Liver (tissue), 9 donors: ENCODE results near the gene MISFA. TPM values are rescaled to one million over a fixed set of nuclear protein-coding genes. Genes with fewer than 3 reads are reported as not detected.
"Not testable (repeated sequence)": the region's sequence is repeated elsewhere in the genome, so short reads cannot be mapped to it uniquely, and the experiment has no call there.

Source experiments
- DNase-seq: peaks from one replicate; pipeline ENCODE4 v3.0.0-alpha.2; 2017; ENCODE audit warnings: low spot score
- H3K27ac ChIP-seq, 2 donors: one replicate each; pipeline ENCODE4 v1.7.0; 2013; ENCODE audit warnings: inconsistent platforms in 2 of 2, low read length in 2 of 2, control low read depth in 1 of 2, low read depth in 1 of 2, mild to moderate bottlenecking in 1 of 2
- H3K27me3 ChIP-seq, 4 donors: one replicate each; pipeline versions ENCODE4 v1.6.1 to v1.7.0; 2013; ENCODE audit warnings: low read length in 3 of 4, inconsistent platforms in 1 of 4, mild to moderate bottlenecking in 1 of 4, moderate library complexity in 1 of 4; ENCODE audit not compliant: control insufficient read depth in 4 of 4, insufficient read depth in 4 of 4
- H3K36me3 ChIP-seq, 4 donors: one replicate each; pipeline versions ENCODE4 v1.6.1 to v1.7.0; 2013; ENCODE audit warnings: low read length in 3 of 4, mild to moderate bottlenecking in 3 of 4, low read depth in 1 of 4, moderate library complexity in 1 of 4; ENCODE audit not compliant: control insufficient read depth in 4 of 4, insufficient read depth in 3 of 4
- H3K4me1 ChIP-seq, 4 donors: one replicate each; pipeline versions ENCODE4 v1.6.1 to v1.7.0; 2013; ENCODE audit warnings: low read length in 3 of 4, mild to moderate bottlenecking in 3 of 4, moderate library complexity in 1 of 4; ENCODE audit not compliant: control insufficient read depth in 4 of 4, insufficient read depth in 4 of 4
- H3K4me3 ChIP-seq, 3 donors: one replicate each; pipeline versions ENCODE4 v1.6.1 to v1.7.0; 2013; ENCODE audit warnings: low read length in 3 of 3, control low read depth in 1 of 3, low read depth in 1 of 3, mild to moderate bottlenecking in 1 of 3
- H3K9ac ChIP-seq, 2 donors: one replicate each; pipeline ENCODE4 v1.7.0; 2013; ENCODE audit warnings: low read length in 2 of 2, mild to moderate bottlenecking in 2 of 2, moderate library complexity in 2 of 2, control low read depth in 1 of 2, low read depth in 1 of 2
- H3K9me3 ChIP-seq, 4 donors: one replicate each; pipeline versions ENCODE4 v1.6.1 to v1.7.0; 2013; ENCODE audit warnings: low read length in 3 of 4; ENCODE audit not compliant: control insufficient read depth in 4 of 4
- EGR1 ChIP-seq, 2 donors: IDR thresholded peaks; 2 replicates each; pipeline ENCODE4 v1.6.1; 2016 to 2018; ENCODE audit warnings: antibody characterized with exemption in 2 of 2, low read depth in 2 of 2
- FOXA1 ChIP-seq: IDR thresholded peaks from 2 replicates; pipeline ENCODE4 v1.6.1; 2016; ENCODE audit warnings: antibody characterized with exemption
- FOXA2 ChIP-seq: IDR thresholded peaks from 2 replicates; pipeline ENCODE4 v1.6.1; 2016; ENCODE audit warnings: antibody characterized with exemption
- GABPA ChIP-seq, 2 donors: IDR thresholded peaks in 1 of 2; conservative IDR thresholded peaks in 1 of 2; 2 replicates each; pipeline ENCODE4 v1.6.1; 2016; ENCODE audit warnings: antibody characterized with exemption in 2 of 2, mild to moderate bottlenecking in 1 of 2, moderate library complexity in 1 of 2
- HNF4A ChIP-seq, 2 donors: conservative IDR thresholded peaks; 2 replicates each; pipeline ENCODE4 v1.6.1; 2016; ENCODE audit warnings: antibody characterized with exemption in 2 of 2, mild to moderate bottlenecking in 2 of 2
- NR2F2 ChIP-seq: IDR thresholded peaks from 2 replicates; pipeline ENCODE4 v1.6.1; 2016; ENCODE audit warnings: antibody characterized with exemption
- RAD21 ChIP-seq, 2 donors: IDR thresholded peaks; 2 replicates each; pipeline ENCODE4 v1.6.1; 2016; ENCODE audit warnings: antibody characterized with exemption in 2 of 2, mild to moderate bottlenecking in 2 of 2
- RXRA ChIP-seq, 2 donors: IDR thresholded peaks; 2 replicates each; pipeline ENCODE4 v1.6.1; 2017 to 2018; ENCODE audit warnings: antibody characterized with exemption in 2 of 2, mild to moderate bottlenecking in 1 of 2
- SP1 ChIP-seq: IDR thresholded peaks from 2 replicates; pipeline ENCODE4 v1.6.1; 2018; ENCODE audit warnings: antibody characterized with exemption, mild to moderate bottlenecking
- YY1 ChIP-seq: IDR thresholded peaks from 2 replicates; pipeline ENCODE4 v1.6.1; 2016; ENCODE audit warnings: antibody characterized with exemption, mild to moderate bottlenecking
- WGBS: extraction: QIAGEN DNeasy Blood & Tissue Kit; methylation state at CpG from one replicate; pipeline ENCODE4 v1.1.7; 2013; 5-methylcytosine and 5-hydroxymethylcytosine counted together
- polyA plus RNA-seq, 2 donors: library from polyadenylated mRNA; stranded (reverse) in 1 of 2; unstranded in 1 of 2; fragments of 200-250 nt in 1 of 2; fragments of >200 nt in 1 of 2; fragmentation: Nextera tagmentation in 1 of 2; extraction: Ambion mirVana in 1 of 2; gene quantifications; one replicate each; pipeline versions ENCODE4 v1.2.1 to v1.2.3, GENCODE V29; 2013 to 2015
- total RNA-seq, 2 donors: library from RNA; depleted of rRNA; stranded (reverse); fragments of >200 nt; gene quantifications; one replicate each; pipeline ENCODE4 v1.2.3, GENCODE V29; 2014
- TF ChIP-seq, protein P1 (sequence below): fragments of 150-350 bp; IDR thresholded peaks from 2 replicates; pipeline ENCODE4 v1.5.1; 2017; ENCODE audit warnings: improper control_type of control experiment, low read depth, low read length; ENCODE audit not compliant: missing input control
- TF ChIP-seq, protein P2 (sequence below): IDR thresholded peaks from 2 replicates; pipeline ENCODE4 v1.6.1; 2016; ENCODE audit warnings: antibody characterized with exemption
- donor health status: healthy.
- donor health status: healthy.
- donor health status: healthy.
- donor health status: healthy.
- donor health status: healthy.

Gene MISFA
- total and polyA plus RNA-seq, 4 donors = 0.05 to 0.82 (median 0.08) TPM; not detected in 1

DNA sequence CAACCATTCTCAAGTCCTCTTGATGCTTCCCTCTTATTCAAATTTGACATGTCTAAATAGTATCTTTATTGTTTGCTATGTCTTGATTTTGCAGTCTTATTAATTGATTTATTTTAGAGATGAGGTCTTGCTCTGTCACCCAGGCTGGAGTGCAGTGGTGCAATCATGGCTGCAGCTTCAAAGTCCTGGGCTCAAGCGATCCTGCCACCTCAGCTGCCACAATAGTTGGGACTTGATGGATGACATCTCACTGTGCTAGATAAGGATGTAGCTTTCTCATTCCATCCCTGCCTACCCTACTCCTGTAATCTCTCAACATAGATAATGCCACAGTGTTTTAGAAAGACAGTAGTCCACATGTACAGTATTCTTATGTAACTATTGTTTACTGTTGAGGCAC is 42.1 kb downstream of the MISFA start:
- H3K27me3 ChIP-seq = no peaks in the 10 kb centered on the region
- H3K4me1 ChIP-seq = no peaks in the 10 kb centered on the region
- no peak for DNase-seq
- no peak overlapping the region for H3K9ac ChIP-seq
- WGBS = 57% methylated on average over 1 of the region's 1 CpG
- H3K9me3 ChIP-seq = no peaks in the 10 kb centered on the region
- TF ChIP-seq SP1 = no peak
- no peak for TF ChIP-seq YY1
- no peak for TF ChIP-seq NR2F2
- no peak overlapping the region for H3K4me3 ChIP-seq
- no peaks in the 10 kb centered on the region for H3K36me3 ChIP-seq
- H3K27ac ChIP-seq = no peak overlapping the region

- WGBS = 77% methylated on average over 4 of the region's 4 CpGs
- H3K27me3 ChIP-seq, H3K9ac ChIP-seq, H3K36me3 ChIP-seq, H3K27ac ChIP-seq, DNase-seq, H3K9me3 ChIP-seq, H3K4me1 ChIP-seq, H3K4me3 ChIP-seq: not testable (repeated sequence)
Observed at GRCh38 chr11:18643034-18643433, 43.4 kb downstream of the MISFA start.

DNA sequence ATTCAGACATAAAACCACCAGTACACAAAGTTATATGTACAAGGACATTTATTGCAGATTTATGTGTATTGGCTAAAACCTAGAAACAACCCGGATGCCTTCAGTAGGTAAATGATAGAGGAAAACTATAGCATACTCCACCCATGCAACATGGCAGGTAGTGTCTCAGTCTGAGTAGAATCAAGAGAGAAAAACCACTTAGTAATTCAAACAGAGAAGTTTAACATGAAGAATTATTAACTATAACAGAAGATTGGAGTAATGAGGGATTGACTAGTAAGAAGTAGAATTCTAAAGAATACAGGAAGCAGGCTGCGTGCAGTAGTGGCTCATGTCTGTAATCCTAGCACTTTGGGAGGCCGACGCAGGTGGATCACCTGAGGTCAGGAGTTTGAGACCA is 50.8 kb downstream of the MISFA start:
- H3K27ac ChIP-seq = no peak overlapping the region
- no peak for DNase-seq
- H3K27me3 ChIP-seq = no peaks in the 10 kb centered on the region
- no peak overlapping the region for H3K4me3 ChIP-seq
- no peaks in the 10 kb centered on the region for H3K36me3 ChIP-seq
- no peak for TF ChIP-seq GABPA (IDR thresholded peaks at IDR 0.05 in 1 of 2, conservative IDR thresholded peaks at IDR 0.05 in 1 of 2)
- no peak for TF ChIP-seq RXRA (IDR thresholded peaks at IDR 0.05)
- TF ChIP-seq, protein P1, sequence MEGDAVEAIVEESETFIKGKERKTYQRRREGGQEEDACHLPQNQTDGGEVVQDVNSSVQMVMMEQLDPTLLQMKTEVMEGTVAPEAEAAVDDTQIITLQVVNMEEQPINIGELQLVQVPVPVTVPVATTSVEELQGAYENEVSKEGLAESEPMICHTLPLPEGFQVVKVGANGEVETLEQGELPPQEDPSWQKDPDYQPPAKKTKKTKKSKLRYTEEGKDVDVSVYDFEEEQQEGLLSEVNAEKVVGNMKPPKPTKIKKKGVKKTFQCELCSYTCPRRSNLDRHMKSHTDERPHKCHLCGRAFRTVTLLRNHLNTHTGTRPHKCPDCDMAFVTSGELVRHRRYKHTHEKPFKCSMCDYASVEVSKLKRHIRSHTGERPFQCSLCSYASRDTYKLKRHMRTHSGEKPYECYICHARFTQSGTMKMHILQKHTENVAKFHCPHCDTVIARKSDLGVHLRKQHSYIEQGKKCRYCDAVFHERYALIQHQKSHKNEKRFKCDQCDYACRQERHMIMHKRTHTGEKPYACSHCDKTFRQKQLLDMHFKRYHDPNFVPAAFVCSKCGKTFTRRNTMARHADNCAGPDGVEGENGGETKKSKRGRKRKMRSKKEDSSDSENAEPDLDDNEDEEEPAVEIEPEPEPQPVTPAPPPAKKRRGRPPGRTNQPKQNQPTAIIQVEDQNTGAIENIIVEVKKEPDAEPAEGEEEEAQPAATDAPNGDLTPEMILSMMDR = no peak
- TF ChIP-seq YY1 = no peak
- no peak overlapping the region for H3K9ac ChIP-seq
- H3K4me1 ChIP-seq = no peaks in the 10 kb centered on the region
- H3K9me3 ChIP-seq = no peaks in the 10 kb centered on the region
- 87% methylated on average over 4 of the region's 4 CpGs for WGBS

GRCh38 chr11:18650859-18651557 is 51.4 kb downstream of the MISFA start:
- WGBS = 77% methylated on average over 19 of the region's 19 CpGs
- H3K27me3 ChIP-seq = no peaks in the 10 kb centered on the region
- H3K36me3 ChIP-seq = no peaks in the 10 kb centered on the region
- H3K27ac ChIP-seq = no peak overlapping the region
- no peak overlapping the region for H3K4me3 ChIP-seq
- H3K4me1 ChIP-seq = no peaks in the 10 kb centered on the region
- no peaks in the 10 kb centered on the region for H3K9me3 ChIP-seq
- no peak overlapping the region for H3K9ac ChIP-seq
- TF ChIP-seq GABPA (IDR thresholded peaks at IDR 0.05 in 1 of 2, conservative IDR thresholded peaks at IDR 0.05 in 1 of 2) (no peak), EGR1 (IDR thresholded peaks at IDR 0.05; ENCODE audit: low read depth in 2 of 2) (no peak), NR2F2 (no peak), RAD21 (IDR thresholded peaks at IDR 0.05) (peak; percentile 68 to 81), FOXA1 (no peak), FOXA2 (no peak), HNF4A (conservative IDR thresholded peaks at IDR 0.05) (no peak)
- TF ChIP-seq, protein P1 = peak; percentile 59
- TF ChIP-seq, protein P2, sequence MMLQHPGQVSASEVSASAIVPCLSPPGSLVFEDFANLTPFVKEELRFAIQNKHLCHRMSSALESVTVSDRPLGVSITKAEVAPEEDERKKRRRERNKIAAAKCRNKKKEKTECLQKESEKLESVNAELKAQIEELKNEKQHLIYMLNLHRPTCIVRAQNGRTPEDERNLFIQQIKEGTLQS = no peak
- DNase-seq = peak; percentile 40
